ENCODE results near the gene HGF.
"Not testable (repeated sequence)": the region's sequence is repeated elsewhere in the genome, so short reads cannot be mapped to it uniquely, and the experiment has no call there.

The HGF gene

GRCh38 chr7:81769891-81770727 is at the start of gene HGF:
TSS of gene HGF (minus strand) at chr7:81770047. CDS start at chr7:81769971, 76 bp downstream.
- no peak for DNase-seq

- DNase-seq = no peak
Observed at GRCh38 chr7:81816312-81816711, 46.5 kb upstream of the HGF start.

- DNase-seq = not testable (repeated sequence)
Observed at GRCh38 chr7:81812866-81813476, 43.1 kb upstream of the HGF start.

GRCh38 chr7:81811956-81812865 is 42.4 kb upstream of the HGF start:
- no peak for DNase-seq

GRCh38 chr7:81810476-81811155 is 40.8 kb upstream of the HGF start:
- DNase-seq = no peak

GRCh38 chr7:81808310-81808709 is 38.5 kb upstream of the HGF start:
- DNase-seq = not testable (repeated sequence)

- DNase-seq = no peak
Observed at GRCh38 chr7:81803267-81803666, 33.4 kb upstream of the HGF start.

GRCh38 chr7:81802251-81802650 is 32.4 kb upstream of the HGF start:
- DNase-seq = no peak

GRCh38 chr7:81801532-81801931 is 31.7 kb upstream of the HGF start:
- no peak for DNase-seq

- no peak for DNase-seq
Observed at GRCh38 chr7:81791568-81792518, 22.0 kb upstream of the HGF start.

- DNase-seq = no peak
Observed at GRCh38 chr7:81790686-81791085, 20.8 kb upstream of the HGF start.

- no peak for DNase-seq
Observed at GRCh38 chr7:81790120-81790500, 20.3 kb upstream of the HGF start.

- DNase-seq = no peak
Observed at GRCh38 chr7:81789406-81790119, 19.7 kb upstream of the HGF start.

- DNase-seq = no peak
Observed at GRCh38 chr7:81788246-81788645, 18.4 kb upstream of the HGF start.

- DNase-seq = no peak
Observed at GRCh38 chr7:81783818-81784217, 14.0 kb upstream of the HGF start.

- DNase-seq = no peak
Observed at GRCh38 chr7:81780914-81781693, 11.3 kb upstream of the HGF start.

- DNase-seq = no peak
Observed at GRCh38 chr7:81779706-81780105, 9.9 kb upstream of the HGF start.

GRCh38 chr7:81777697-81778096 is 7.8 kb upstream of the HGF start:
- no peak for DNase-seq

- DNase-seq = no peak
Observed at GRCh38 chr7:81776948-81777630, 7.2 kb upstream of the HGF start.

- DNase-seq = no peak
Observed at GRCh38 chr7:81776161-81776560, 6.3 kb upstream of the HGF start.

All from stimulated activated naive CD4-positive, alpha-beta T cell (primary cell).